ENCODE measurements around the gene CPLX1. TPM values are rescaled to one million over a fixed set of nuclear protein-coding genes. Genes with fewer than 3 reads are reported as not detected.

CPLX1 gene
- total RNA-seq, 8 experiments from 2014 or later, result 1.8 to 15.1 (median 5.4) TPM

DNA sequence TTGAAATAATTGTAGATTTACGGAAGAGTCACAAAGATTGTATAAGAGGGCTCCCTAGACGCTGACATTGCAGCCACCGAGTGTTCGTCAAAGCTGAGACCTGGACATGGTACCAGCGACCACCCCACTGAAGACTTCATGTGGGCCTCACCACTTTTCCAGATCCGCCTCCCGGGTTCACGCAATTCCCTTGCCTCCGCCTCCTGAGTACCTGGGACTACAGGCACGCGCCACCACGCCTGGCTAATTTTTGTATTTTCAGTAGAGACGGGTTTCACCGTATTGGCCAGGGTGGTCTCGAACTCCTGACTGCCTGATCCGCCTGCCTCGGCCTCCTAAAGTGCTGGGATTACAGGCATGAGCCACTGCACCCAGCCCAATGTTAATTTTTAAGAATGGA is 29.7 kb downstream of the CPLX1 start:
- ATAC-seq (replicated peaks in 6 of 8), result no peak
- Histone ChIP-seq H3K4me3 (no peak overlapping the region), H3K27ac (no peak overlapping the region), H3K4me1 (replicated peaks in 1 of 2) (peaks cover 8 to 9% of the 10 kb centered on the region in 2 donors)
- in situ Hi-C loops (cut with MboI; ENCODE audit: low pct_unique_long_range_greater_than_20kb in 2 of 9, low sequenced_read_pairs in 9 of 9, unreplicated experiment in 9 of 9), result no loop called here
- WGBS, 10 experiments, result 75 to 91% (median 86%) methylated on average over 2 to 12 of the region's 17 CpGs; no CpG with 5 or more reads in 2 of the 10 experiments

DNA sequence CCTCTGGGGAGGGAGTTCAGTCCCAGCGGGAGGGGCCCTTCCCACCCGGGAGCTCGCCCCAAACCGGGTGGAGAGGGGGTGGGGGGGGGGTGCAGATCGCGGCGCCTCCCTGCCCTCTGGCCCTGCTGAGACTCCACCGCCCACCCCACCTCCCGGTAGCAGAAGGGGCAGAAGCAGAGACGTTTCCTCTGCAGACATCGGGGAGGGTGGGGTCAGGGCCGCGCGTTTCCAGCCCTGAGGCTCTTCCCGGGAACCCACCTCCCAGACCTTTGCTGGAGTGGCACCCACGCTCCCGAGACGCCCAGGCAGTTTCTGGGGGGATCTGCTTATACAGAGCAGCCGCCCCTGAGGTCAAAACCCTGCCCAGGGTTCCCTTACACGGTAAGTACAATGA is 30.2 kb downstream of the CPLX1 start:
- Histone ChIP-seq H3K4me3 (no peak overlapping the region), H3K27ac (no peak overlapping the region), H3K4me1 (replicated peaks in 1 of 2) (peaks cover 8 to 9% of the 10 kb centered on the region in 2 donors)
- WGBS, 10 experiments, result 11 to 38% (median 30%) methylated on average over 2 to 3 of the region's 20 CpGs; no CpG with 5 or more reads in 7 of the 10 experiments
- peak in 2 of 8 experiments; percentile 8 to 13 for ATAC-seq (replicated peaks in 6 of 8)
- in situ Hi-C loops (cut with MboI; ENCODE audit: low pct_unique_long_range_greater_than_20kb in 2 of 9, low sequenced_read_pairs in 9 of 9, unreplicated experiment in 9 of 9), result no loop called here

GRCh38 chr4:794900-795725 is 30.8 kb downstream of the CPLX1 start:
- H3K4me3 ChIP-seq, result no peak overlapping the region
- in situ Hi-C loops (cut with MboI; ENCODE audit: low pct_unique_long_range_greater_than_20kb in 2 of 9, low sequenced_read_pairs in 9 of 9, unreplicated experiment in 9 of 9), result no loop called here
- WGBS, 10 experiments, result 0 to 26% methylated on average over 1 to 3 of the region's 71 CpGs; no CpG with 5 or more reads in 8 of the 10 experiments
- ATAC-seq (replicated peaks in 6 of 8), result peak in 5 of 8 experiments; percentile 9 to 26 (median 21)
- peaks cover 8 to 9% of the 10 kb centered on the region in 2 donors for H3K4me1 ChIP-seq (replicated peaks in 1 of 2)
- no peak overlapping the region for H3K27ac ChIP-seq

DNA sequence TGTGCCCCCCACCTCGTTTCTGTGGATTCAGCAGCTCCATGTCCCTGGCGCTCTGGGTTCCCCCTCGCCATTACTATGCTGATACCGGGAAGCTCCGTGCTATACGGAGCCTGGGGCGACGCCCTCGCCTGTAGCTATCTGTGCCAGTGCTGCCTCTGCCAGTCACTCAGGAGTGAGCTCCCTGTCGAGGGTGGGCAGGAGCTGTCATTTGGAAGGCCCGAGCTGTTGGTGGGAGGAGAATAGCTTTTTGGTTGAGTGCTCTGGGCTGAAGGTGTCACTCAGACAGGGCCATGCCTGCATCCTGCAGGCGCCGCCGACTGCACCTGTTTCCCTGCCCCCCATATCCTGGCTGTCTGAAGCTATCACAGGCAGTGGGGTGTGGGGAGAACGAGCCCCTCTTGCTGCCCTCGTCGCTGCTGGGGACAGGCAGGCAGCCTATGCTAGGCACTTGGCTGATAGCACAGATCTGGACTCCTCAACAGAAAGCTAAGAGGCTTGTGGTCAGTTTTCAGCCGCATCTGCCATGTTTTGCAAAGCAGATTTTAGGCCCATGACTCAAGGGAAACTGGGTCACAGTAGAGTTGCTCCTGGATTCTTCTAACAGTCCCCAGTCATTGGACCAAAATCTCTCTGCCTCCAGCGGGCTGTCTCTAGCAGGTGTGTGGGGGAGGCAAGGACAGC is 31.8 kb downstream of the CPLX1 start:
- H3K27ac ChIP-seq, result no peak overlapping the region
- in situ Hi-C loops (cut with MboI; ENCODE audit: low pct_unique_long_range_greater_than_20kb in 2 of 9, low sequenced_read_pairs in 9 of 9, unreplicated experiment in 9 of 9), result no loop called here

GRCh38 chr4:793093-793861 is 32.7 kb downstream of the CPLX1 start:
- ATAC-seq (replicated peaks in 6 of 8), result peak in 7 of 8 experiments; percentile 7 to 63 (median 24)
- no peak overlapping the region for H3K4me3 ChIP-seq
- 0 to 95% (median 63%) methylated on average over 1 to 5 of the region's 19 CpGs; no CpG with 5 or more reads in 6 of the 10 experiments for WGBS, 10 experiments

More for the DNA sequence above, 31.8 kb downstream of the CPLX1 start:
- ATAC-seq (replicated peaks in 6 of 8), result peak in 2 of 8 experiments; percentile 27 to 48
- H3K4me1 ChIP-seq (replicated peaks in 1 of 2), result peaks cover 8 to 9% of the 10 kb centered on the region in 2 donors
- no peak overlapping the region for H3K4me3 ChIP-seq
- WGBS, 10 experiments, result 16 to 80% (median 46%) methylated on average over 1 to 12 of the region's 19 CpGs; no CpG with 5 or more reads in 3 of the 10 experiments

GRCh38 chr4:792626-793092 is 33.3 kb downstream of the CPLX1 start:
- no peak overlapping the region for H3K27ac ChIP-seq
- in situ Hi-C loops (cut with MboI; ENCODE audit: low pct_unique_long_range_greater_than_20kb in 2 of 9, low sequenced_read_pairs in 9 of 9, unreplicated experiment in 9 of 9), result no loop called here
- ATAC-seq (replicated peaks in 6 of 8), result no peak
- no peak overlapping the region for H3K4me3 ChIP-seq
- peaks cover 8 to 9% of the 10 kb centered on the region in 2 donors for H3K4me1 ChIP-seq (replicated peaks in 1 of 2)
- 75 to 100% (median 93%) methylated on average over 2 to 5 of the region's 17 CpGs; no CpG with 5 or more reads in 6 of the 10 experiments for WGBS, 10 experiments

More at GRCh38 chr4:793093-793861, 32.7 kb downstream of the CPLX1 start:
- no peak overlapping the region for H3K27ac ChIP-seq
- peaks cover 8 to 9% of the 10 kb centered on the region in 2 donors for H3K4me1 ChIP-seq (replicated peaks in 1 of 2)
- in situ Hi-C loops (cut with MboI; ENCODE audit: low pct_unique_long_range_greater_than_20kb in 2 of 9, low sequenced_read_pairs in 9 of 9, unreplicated experiment in 9 of 9), result no loop called here

GRCh38 chr4:791898-792625 is 33.9 kb downstream of the CPLX1 start:
- peak in 1 of 8 experiments; percentile 12 for ATAC-seq (replicated peaks in 6 of 8)
- in situ Hi-C loops (cut with MboI; ENCODE audit: low pct_unique_long_range_greater_than_20kb in 2 of 9, low sequenced_read_pairs in 9 of 9, unreplicated experiment in 9 of 9), result no loop called here
- Histone ChIP-seq H3K4me3 (no peak overlapping the region), H3K4me1 (replicated peaks in 1 of 2) (peaks cover 8 to 9% of the 10 kb centered on the region in 2 donors), H3K27ac (no peak overlapping the region)
- no CpG with 5 or more reads among the region's 50 CpGs for WGBS, 10 experiments

GRCh38 chr4:791252-791897 is 34.6 kb downstream of the CPLX1 start:
- Histone ChIP-seq H3K4me1 (replicated peaks in 1 of 2) (peaks cover 12 to 13% of the 10 kb centered on the region in 2 donors), H3K27ac (no peak overlapping the region), H3K4me3 (no peak overlapping the region)
- 0 to 80% (median 20%) methylated on average over 1 to 3 of the region's 29 CpGs; no CpG with 5 or more reads in 7 of the 10 experiments for WGBS, 10 experiments
- no peak for ATAC-seq (replicated peaks in 6 of 8)
- in situ Hi-C loops (cut with MboI; ENCODE audit: low pct_unique_long_range_greater_than_20kb in 2 of 9, low sequenced_read_pairs in 9 of 9, unreplicated experiment in 9 of 9), result no loop called here

GRCh38 chr4:790466-790820 is 35.5 kb downstream of the CPLX1 start:
- peak in 1 of 8 experiments; percentile 11 for ATAC-seq (replicated peaks in 6 of 8)
- peaks cover 15 to 17% of the 10 kb centered on the region in 2 donors for H3K4me1 ChIP-seq (replicated peaks in 1 of 2)
- no peak overlapping the region for H3K27ac ChIP-seq
- in situ Hi-C loops (cut with MboI; ENCODE audit: low pct_unique_long_range_greater_than_20kb in 2 of 9, low sequenced_read_pairs in 9 of 9, unreplicated experiment in 9 of 9), result no loop called here
- no peak overlapping the region for H3K4me3 ChIP-seq
- WGBS, 10 experiments, result 42 to 86% (median 80%) methylated on average over 1 to 5 of the region's 8 CpGs; no CpG with 5 or more reads in 4 of the 10 experiments

- Histone ChIP-seq H3K4me3 (no peak overlapping the region), H3K4me1 (replicated peaks in 1 of 2) (peaks cover 17% of the 10 kb centered on the region in 2 donors), H3K27ac (no peak overlapping the region)
- in situ Hi-C loops (cut with MboI; ENCODE audit: low pct_unique_long_range_greater_than_20kb in 2 of 9, low sequenced_read_pairs in 9 of 9, unreplicated experiment in 9 of 9), result no loop called here
- no CpG with 5 or more reads among the region's 27 CpGs for WGBS, 10 experiments
- ATAC-seq (replicated peaks in 6 of 8), result peak in 2 of 8 experiments; percentile 45 to 64
These were observed 36.1 kb downstream of the CPLX1 start for GRCh38 chr4:789571-790465.
